Mucosa of stomach (tissue), 1 donor: ENCODE results near the gene MYO7A.

Experiments
- H3K27me3 ChIP-seq: one replicate; pipeline ENCODE4 v1.7.0; 2013; ENCODE audit warnings: mild to moderate bottlenecking, low read length; ENCODE audit not compliant: control insufficient read depth, insufficient read depth
- H3K36me3 ChIP-seq: one replicate; pipeline ENCODE4 v1.7.0; 2013; ENCODE audit warnings: low read length; ENCODE audit not compliant: control insufficient read depth, insufficient read depth
- H3K4me1 ChIP-seq: one replicate; pipeline ENCODE4 v1.7.0; 2013; ENCODE audit warnings: mild to moderate bottlenecking, low read length; ENCODE audit not compliant: control insufficient read depth, insufficient read depth
- H3K4me3 ChIP-seq: one replicate; pipeline ENCODE4 v1.7.0; 2013; ENCODE audit warnings: low read length
- H3K9ac ChIP-seq: one replicate; pipeline ENCODE4 v1.7.0; 2013; ENCODE audit warnings: mild to moderate bottlenecking, low read length, moderate library complexity
- H3K9me3 ChIP-seq: one replicate; pipeline ENCODE4 v1.7.0; 2013; ENCODE audit warnings: mild to moderate bottlenecking, low read length, moderate library complexity; ENCODE audit not compliant: control insufficient read depth
- donor health status: Pancreatic carcinoma.

MYO7A gene

DNA sequence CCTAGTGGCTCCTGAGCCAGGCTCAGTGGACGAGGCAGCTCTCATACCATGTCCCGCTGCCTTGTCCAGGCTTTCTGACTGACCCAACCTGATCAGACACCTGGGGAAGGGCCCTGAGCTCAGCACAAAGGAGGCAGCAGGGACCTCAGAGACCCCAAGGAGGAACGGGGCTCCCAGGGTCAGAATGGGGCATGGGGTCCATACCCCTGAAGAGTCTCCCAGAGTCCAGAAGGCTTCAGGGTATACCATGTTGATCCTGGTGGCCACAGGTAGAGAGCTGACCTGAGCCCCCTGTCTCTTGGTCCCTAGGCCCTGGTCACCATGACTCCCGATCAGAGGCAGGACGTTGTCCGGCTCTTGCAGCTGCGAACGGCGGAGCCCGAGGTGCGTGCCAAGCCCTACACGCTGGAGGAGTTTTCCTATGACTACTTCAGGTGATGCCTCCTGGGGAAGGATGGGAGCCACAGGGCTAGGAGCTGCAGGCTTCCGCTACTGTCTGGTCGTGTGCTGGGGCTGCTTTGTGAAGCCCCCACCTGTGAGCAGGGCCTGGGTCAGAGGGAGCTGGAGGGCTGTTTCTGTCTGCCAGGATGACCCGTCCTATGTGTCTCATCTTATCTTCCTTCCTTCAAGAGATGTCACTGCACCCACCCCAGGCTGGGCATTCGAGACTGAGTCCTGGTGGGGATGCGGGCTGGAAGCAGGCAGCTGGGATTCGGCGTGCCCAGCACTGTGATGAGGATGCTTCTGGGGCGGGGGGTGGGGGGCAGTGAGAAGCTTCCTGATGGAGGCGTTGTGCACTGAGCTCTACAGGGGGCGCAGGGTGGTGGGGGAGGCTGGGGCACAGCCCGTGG lies 74.2 kb downstream of the MYO7A start:
- Histone ChIP-seq H3K27me3 (no peaks in the 10 kb centered on the region), H3K4me1 (no peaks in the 10 kb centered on the region), H3K4me3 (no peak overlapping the region), H3K9me3 (no peaks in the 10 kb centered on the region), H3K9ac (no peak overlapping the region), H3K36me3 (no peaks in the 10 kb centered on the region)

DNA sequence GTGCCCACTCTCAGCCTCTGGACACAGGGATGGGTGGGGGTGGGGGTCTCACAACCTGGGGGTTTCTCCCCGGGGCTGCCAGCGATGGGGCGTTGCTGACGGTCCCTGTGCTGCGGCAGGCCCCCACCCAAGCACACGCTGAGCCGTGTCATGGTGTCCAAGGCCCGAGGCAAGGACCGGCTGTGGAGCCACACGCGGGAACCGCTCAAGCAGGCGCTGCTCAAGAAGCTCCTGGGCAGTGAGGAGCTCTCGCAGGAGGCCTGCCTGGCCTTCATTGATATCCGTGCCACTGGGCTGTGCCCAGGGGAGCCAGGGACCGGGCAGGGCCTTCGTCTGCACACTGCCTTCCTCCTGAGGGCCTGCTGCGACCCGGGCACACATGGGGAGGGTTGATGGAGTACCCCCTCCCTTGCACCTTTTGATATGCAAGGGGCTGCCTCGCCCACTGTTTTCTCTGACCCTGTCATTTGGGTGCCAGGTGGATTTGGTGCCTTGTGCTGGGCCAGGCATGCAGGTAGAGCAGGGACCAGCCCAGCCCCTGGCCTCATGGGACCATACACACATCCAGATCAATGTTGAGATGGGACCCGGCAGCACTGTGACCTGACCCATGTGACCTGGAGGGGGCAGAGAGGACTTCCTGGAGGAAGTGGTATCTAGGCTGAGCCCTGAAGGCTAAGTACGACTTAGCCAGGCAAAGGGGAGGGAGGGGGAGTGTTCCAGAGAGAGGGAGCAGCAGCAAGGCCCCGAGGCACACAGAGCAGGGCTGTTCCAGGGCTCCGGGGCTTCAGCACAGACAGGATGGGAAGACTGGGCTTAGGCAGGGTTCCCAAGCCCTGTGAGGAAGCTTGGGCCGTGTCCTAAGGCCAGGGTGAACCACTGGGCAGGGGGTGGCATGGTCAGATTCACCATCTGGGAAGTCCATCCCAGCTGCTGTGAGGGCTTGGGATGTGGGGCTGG lies 75.2 kb downstream of the MYO7A start:
- Histone ChIP-seq H3K4me1 (no peaks in the 10 kb centered on the region), H3K36me3 (no peaks in the 10 kb centered on the region), H3K27me3 (no peaks in the 10 kb centered on the region), H3K9me3 (no peaks in the 10 kb centered on the region), H3K9ac (no peak overlapping the region), H3K4me3 (no peak overlapping the region)

DNA sequence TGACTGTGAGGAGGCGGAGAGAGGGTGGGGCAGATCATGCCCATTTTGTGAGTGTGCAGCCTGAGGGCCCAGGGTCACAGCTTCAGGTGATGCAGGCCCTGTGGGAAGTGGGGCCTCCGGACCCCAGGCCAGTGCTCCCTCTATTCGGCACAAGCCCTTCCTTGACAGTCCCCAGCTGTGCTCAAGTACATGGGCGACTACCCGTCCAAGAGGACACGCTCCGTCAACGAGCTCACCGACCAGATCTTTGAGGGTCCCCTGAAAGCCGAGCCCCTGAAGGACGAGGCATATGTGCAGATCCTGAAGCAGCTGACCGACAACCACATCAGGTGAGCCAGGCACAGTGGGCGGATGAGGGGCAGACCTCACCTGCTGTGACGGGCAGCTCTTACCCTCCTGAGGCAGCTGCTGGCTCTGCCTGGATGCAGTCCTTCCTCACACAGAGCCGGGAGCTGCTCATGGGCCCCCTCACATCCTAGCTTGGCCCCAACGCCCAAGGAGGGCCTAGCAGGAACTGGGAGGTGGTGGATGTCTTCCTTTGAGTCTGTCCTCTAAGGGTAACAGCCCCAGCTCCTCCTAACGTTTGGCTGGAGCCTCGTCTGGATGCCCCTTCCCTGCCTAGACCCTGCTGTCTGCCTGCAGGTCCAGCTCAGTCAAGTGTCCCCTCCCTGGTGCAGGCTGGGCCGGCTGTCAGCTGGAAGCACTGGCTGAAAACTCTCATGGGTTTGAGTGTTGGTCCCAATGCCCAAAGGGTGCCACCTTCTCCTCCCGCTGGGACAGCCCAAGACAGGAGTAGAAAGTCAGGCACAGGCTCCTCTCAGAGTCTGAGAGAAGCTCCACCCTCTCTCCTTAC lies 76.1 kb downstream of the MYO7A start:
- no peaks in the 10 kb centered on the region for H3K4me1 ChIP-seq
- no peaks in the 10 kb centered on the region for H3K9me3 ChIP-seq
- H3K4me3 ChIP-seq = no peak overlapping the region
- no peaks in the 10 kb centered on the region for H3K36me3 ChIP-seq
- no peaks in the 10 kb centered on the region for H3K27me3 ChIP-seq
- H3K9ac ChIP-seq = no peak overlapping the region

DNA sequence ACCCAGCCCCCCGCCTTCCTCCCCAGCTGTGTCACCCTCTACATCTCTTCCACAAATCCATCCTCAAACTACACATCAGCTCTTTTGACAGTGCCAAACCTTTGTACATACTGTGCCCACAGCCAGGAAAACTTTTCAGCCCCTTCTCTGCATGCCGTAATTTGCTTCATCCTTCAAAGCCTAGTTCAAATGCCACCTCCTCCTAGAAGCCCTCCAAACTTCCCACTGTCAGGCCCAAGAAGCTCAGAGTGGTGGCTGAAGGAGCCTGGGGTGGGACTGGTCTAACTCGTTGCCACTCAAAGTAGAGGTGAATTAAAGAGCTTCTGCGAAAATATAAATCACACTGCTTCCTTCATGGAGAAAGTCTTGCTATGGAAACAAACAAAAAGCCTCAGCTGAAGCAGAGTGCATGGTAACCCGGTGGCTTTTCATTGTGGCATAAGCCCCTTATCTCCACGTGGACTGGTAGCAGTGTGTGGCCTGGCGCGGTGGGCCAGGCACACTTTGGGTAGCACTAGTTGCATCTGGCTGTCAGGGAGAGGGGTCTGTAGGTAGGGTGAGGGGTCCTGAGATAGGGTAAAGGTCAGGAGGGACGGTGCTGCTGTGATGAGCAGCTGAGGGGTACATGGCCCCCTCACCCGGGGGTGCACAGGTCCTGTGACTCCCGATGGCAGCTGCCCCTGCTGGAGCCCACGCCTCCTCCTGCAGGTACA lies 76.9 kb downstream of the MYO7A start:
- no peaks in the 10 kb centered on the region for H3K4me1 ChIP-seq
- H3K27me3 ChIP-seq = no peaks in the 10 kb centered on the region
- H3K36me3 ChIP-seq = no peaks in the 10 kb centered on the region
- H3K4me3 ChIP-seq = no peak overlapping the region
- no peak overlapping the region for H3K9ac ChIP-seq
- no peaks in the 10 kb centered on the region for H3K9me3 ChIP-seq

DNA sequence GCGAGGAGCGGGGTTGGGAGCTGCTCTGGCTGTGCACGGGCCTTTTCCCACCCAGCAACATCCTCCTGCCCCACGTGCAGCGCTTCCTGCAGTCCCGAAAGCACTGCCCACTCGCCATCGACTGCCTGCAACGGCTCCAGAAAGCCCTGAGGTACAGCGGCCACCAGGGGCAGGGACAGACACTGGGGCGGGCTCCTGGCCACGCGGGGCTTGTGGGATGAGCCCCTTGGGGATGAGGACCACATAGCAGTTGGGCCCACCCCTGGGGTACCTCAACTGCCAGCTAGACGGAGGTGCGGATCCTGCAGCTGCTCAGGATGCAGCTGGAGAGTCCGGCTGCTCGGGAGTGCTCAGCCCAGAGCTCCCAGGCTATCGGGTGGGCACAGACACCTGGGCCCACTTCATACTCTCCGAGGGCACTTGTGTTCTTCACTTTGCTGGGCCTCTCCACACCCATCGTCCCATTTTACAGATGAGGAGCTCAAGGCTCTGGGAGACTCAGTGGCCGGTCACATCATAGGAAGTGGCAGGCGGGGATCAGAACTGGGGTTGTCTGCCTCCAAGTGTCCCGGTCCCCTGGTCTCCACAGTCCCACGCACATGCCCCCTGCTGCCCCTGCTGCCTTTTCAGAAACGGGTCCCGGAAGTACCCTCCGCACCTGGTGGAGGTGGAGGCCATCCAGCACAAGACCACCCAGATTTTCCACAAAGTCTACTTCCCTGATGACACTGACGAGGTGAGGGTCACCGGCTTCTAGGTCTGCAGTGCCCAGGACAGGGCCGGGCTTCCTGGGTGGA lies 77.6 kb downstream of the MYO7A start:
- Histone ChIP-seq H3K9me3 (no peaks in the 10 kb centered on the region), H3K4me3 (no peak overlapping the region), H3K4me1 (no peaks in the 10 kb centered on the region), H3K9ac (no peak overlapping the region), H3K36me3 (no peaks in the 10 kb centered on the region), H3K27me3 (no peaks in the 10 kb centered on the region)

DNA sequence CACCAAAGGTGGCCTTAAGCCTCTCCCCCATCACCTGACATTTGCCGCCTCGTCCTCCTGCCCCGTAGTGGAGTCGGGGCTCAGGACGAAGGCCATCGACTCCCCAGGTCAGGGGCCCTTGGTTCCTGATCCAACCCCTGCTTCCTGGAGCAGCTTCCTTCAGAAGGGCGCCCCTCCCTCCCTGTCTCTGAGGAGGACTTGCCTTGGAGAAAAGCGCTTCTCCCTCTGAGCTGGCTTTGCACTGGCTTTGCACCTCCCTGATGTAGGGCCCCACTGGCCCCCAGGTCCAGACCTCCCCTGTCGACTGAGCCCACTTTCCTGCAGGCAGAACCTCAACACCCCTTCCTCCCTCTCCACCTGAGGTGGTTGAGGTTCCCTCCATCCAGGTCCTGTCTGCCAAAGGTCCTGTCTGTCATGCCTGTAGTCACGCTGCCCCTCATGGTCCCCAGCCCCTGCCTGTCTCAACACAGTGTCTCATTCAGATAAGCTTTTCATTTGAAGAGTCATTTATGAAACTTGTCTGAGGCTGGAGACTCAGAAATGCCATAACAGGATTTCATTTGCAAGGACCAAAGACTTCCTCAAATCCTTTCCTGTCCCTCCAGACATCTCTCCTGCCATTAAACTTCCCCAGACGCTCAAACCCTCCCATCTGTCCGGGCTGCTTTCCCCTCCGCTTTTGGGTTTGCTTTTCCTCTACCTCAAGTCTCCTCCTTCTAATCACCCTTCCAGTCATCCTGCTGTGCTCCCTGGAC lies 78.4 kb downstream of the MYO7A start:
- no peaks in the 10 kb centered on the region for H3K36me3 ChIP-seq
- no peak overlapping the region for H3K4me3 ChIP-seq
- no peak overlapping the region for H3K9ac ChIP-seq
- no peaks in the 10 kb centered on the region for H3K4me1 ChIP-seq
- no peaks in the 10 kb centered on the region for H3K9me3 ChIP-seq
- no peaks in the 10 kb centered on the region for H3K27me3 ChIP-seq

DNA sequence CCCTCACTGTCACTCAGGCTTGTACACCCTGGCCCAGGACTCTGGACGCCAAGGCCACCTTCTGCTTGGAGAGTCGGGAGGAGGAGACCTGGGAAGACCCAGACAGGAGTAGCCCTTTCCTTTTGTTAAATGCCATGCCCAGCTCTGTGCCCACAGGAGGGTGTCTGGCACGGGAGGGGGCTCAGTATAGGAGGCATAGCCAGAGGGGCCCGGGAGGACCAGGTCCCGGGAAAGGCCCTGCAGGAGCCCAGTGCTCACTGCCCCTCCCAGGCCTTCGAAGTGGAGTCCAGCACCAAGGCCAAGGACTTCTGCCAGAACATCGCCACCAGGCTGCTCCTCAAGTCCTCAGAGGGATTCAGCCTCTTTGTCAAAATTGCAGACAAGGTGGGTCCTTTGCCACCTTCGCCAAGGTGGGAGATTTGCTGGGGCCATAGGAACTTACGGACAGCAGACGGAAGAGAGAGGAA lies 79.0 kb downstream of the MYO7A start:
- Histone ChIP-seq H3K9me3 (no peaks in the 10 kb centered on the region), H3K36me3 (no peaks in the 10 kb centered on the region), H3K27me3 (no peaks in the 10 kb centered on the region), H3K9ac (no peak overlapping the region), H3K4me3 (no peak overlapping the region), H3K4me1 (no peaks in the 10 kb centered on the region)

DNA sequence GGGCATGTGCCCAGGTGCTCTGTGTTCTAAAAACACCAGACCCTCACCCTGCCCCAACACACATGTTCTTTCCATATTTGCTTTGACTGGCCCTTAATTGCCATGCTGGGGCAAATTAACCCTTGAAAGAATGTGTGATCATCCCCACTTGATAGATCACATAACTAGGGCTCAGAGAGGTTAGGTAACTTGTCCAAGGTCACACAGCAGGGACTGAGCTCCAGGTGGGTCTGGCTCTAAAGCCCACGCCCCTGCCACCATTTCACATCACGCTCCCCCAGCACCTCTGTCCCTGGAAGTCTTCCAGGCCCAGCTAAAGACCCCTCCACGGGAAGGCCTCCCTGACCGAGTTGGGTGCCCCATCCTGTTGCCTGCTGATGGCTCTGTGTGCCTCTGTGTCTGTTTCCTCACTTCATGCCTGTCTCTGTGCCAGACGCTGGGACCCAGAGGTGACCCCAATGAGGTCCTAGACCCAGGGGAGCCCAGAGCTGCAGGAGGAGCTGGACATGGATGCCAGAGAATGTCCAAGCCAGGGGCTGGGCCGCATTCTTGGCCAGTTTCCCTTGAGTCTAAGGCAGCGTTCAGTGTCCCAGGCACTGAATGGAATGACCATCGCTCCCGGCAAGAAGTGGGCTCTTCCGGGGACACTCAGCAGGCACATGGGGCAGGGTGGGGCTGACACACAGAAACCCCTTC lies 79.7 kb downstream of the MYO7A start:
- H3K9ac ChIP-seq = no peak overlapping the region
- H3K36me3 ChIP-seq = no peaks in the 10 kb centered on the region
- no peaks in the 10 kb centered on the region for H3K9me3 ChIP-seq
- no peak overlapping the region for H3K4me3 ChIP-seq
- no peaks in the 10 kb centered on the region for H3K27me3 ChIP-seq
- no peaks in the 10 kb centered on the region for H3K4me1 ChIP-seq

DNA sequence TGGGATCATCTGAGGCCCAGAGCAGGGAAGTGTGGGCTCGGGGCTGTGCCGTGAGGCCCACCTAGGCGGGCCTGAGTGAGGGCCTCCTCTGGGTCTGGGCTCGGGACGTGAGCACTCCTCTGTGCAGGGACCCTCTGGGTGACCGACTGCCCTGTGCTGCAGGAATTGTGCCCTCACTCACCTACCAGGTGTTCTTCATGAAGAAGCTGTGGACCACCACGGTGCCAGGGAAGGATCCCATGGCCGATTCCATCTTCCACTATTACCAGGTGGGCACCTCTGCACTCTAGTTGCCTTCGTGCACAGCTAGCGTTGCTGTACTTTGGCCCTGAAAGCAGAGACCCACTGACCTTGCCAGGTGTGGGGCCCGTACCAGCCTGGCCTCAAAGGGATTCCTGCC lies 80.5 kb downstream of the MYO7A start:
- Histone ChIP-seq H3K9me3 (no peaks in the 10 kb centered on the region), H3K36me3 (no peaks in the 10 kb centered on the region), H3K4me3 (no peak overlapping the region), H3K27me3 (no peaks in the 10 kb centered on the region), H3K4me1 (no peaks in the 10 kb centered on the region), H3K9ac (no peak overlapping the region)

DNA sequence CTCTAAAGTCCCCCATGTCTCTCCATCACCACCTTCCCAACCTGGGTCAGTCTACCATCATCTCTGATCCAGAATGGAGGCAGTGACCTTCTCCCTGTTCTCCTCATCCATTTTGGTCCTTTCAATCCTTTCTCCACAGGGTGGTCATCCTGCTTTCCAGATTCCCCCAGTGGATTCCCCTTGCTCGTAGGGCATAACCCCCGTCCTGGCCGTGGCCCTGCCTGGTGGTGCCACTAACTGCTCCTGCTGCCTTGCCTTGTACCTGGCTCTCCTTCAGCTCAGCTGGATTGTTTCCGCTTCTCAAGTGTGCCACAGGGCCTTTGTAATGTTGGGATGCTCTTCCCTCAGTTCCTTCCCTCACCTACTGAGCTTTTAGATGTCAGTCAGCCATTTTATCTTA lies 81.6 kb downstream of the MYO7A start:
- Histone ChIP-seq H3K4me3 (no peak overlapping the region), H3K4me1 (no peaks in the 10 kb centered on the region), H3K9me3 (no peaks in the 10 kb centered on the region), H3K9ac (no peak overlapping the region), H3K27me3 (no peaks in the 10 kb centered on the region), H3K36me3 (no peaks in the 10 kb centered on the region)
